T-helper 9 cell (primary cell): ENCODE data around the gene NPTX2.
"Not testable (repeated sequence)": the region's sequence is repeated elsewhere in the genome, so short reads cannot be mapped to it uniquely, and the experiment has no call there.

ENCODE experiments used
- DNase-seq: peaks from one replicate; pipeline ENCODE4 v3.0.0-alpha.2; 2020
- total RNA-seq, 2 donors: gene quantifications; one replicate each; lab custom pipeline; 2026; lab: John Stamatoyannopoulos, UW

Gene NPTX2
- 0 reads per million in 2 donors for total RNA-seq

- no peak for DNase-seq
Measured at GRCh38 chr7:98617051-98617959, at the start of gene NPTX2. TSS of gene NPTX2 (plus strand) at chr7:98617285. CDS start at chr7:98617462, 177 bp downstream.

GRCh38 chr7:98567991-98568390, 49.1 kb upstream of the NPTX2 start:
- no peak for DNase-seq

GRCh38 chr7:98568891-98569290, 48.2 kb upstream of the NPTX2 start:
- DNase-seq, result no peak

GRCh38 chr7:98569691-98570337, 47.3 kb upstream of the NPTX2 start:
- no peak for DNase-seq

GRCh38 chr7:98571006-98571405, 46.1 kb upstream of the NPTX2 start:
- no peak for DNase-seq

GRCh38 chr7:98571986-98572385, 45.1 kb upstream of the NPTX2 start:
- no peak for DNase-seq

- not testable (repeated sequence) for DNase-seq
Measured at GRCh38 chr7:98572716-98573115, 44.4 kb upstream of the NPTX2 start.

- no peak for DNase-seq
Measured at GRCh38 chr7:98573816-98574215, 43.3 kb upstream of the NPTX2 start.

- DNase-seq, result no peak
Measured at GRCh38 chr7:98575878-98576277, 41.2 kb upstream of the NPTX2 start.

GRCh38 chr7:98584830-98585229, 32.3 kb upstream of the NPTX2 start:
- DNase-seq, result no peak

GRCh38 chr7:98591926-98592325, 25.2 kb upstream of the NPTX2 start:
- no peak for DNase-seq

- no peak for DNase-seq
Measured at GRCh38 chr7:98594348-98594747, 22.7 kb upstream of the NPTX2 start.

GRCh38 chr7:98594787-98595186, 22.3 kb upstream of the NPTX2 start:
- no peak for DNase-seq

- no peak for DNase-seq
Measured at GRCh38 chr7:98598846-98599615, 18.1 kb upstream of the NPTX2 start.

- DNase-seq, result no peak
Measured at GRCh38 chr7:98599886-98600285, 17.2 kb upstream of the NPTX2 start.

- no peak for DNase-seq
Measured at GRCh38 chr7:98602755-98603398, 14.2 kb upstream of the NPTX2 start.

GRCh38 chr7:98603399-98603788, 13.7 kb upstream of the NPTX2 start:
- DNase-seq, result no peak

- no peak for DNase-seq
Measured at GRCh38 chr7:98613601-98614425, 3.3 kb upstream of the NPTX2 start.

GRCh38 chr7:98616381-98617050, 569 bp upstream of the NPTX2 start:
- DNase-seq, result no peak

- no peak for DNase-seq
Measured at GRCh38 chr7:98617960-98618418, 904 bp downstream of the NPTX2 start.

GRCh38 chr7:98618786-98619185, 1.7 kb downstream of the NPTX2 start:
- DNase-seq, result no peak
